Natural killer cell treated with Interleukin-12 subunit alpha and Interleukin-12 subunit beta and Interleukin-15 and Interleukin-18, amount 100 ng/mL, for 72 hours (primary cell): ENCODE data around the gene RAB39A. TPM values are rescaled to one million over a fixed set of nuclear protein-coding genes. Genes with fewer than 3 reads are reported as not detected.
"Not testable (repeated sequence)": the region's sequence is repeated elsewhere in the genome, so short reads cannot be mapped to it uniquely, and the experiment has no call there.

Experiments
- ATAC-seq, 2 donors: fragments of 150-1000 bp; cut with Tn5 transposase in 1 of 2; sonication (Bioruptor Pico), chemical (Tn5 transposase) in 1 of 2; 2 replicates each; pipeline ENCODE4 v1.10.0; 2021
- DNase-seq: peaks from one replicate; pipeline ENCODE4 v3.0.0; 2022; ENCODE audit warnings: low spot score
- H3K27ac Mint-ChIP-seq, 2 donors: 1 replicate in 1 of 2; 2 replicates in 1 of 2; pipeline ENCODE4 v1.8.0; 2022; ENCODE audit warnings: mixed read lengths in 2 of 2, mild to moderate bottlenecking in 1 of 2, moderate library complexity in 1 of 2
- H3K27me3 Mint-ChIP-seq, 2 donors: 1 replicate in 1 of 2; 2 replicates in 1 of 2; pipeline ENCODE4 v1.8.0; 2022; ENCODE audit warnings: mixed read lengths in 2 of 2
- H3K36me3 Mint-ChIP-seq: one replicate; pipeline ENCODE4 v1.8.0; 2022; ENCODE audit warnings: mixed read lengths
- H3K4me1 Mint-ChIP-seq, 2 donors: 1 replicate in 1 of 2; 2 replicates in 1 of 2; pipeline ENCODE4 v1.8.0; 2022; ENCODE audit warnings: low read depth in 2 of 2, mixed read lengths in 2 of 2, mild to moderate bottlenecking in 1 of 2
- H3K4me3 Mint-ChIP-seq: one replicate; pipeline ENCODE4 v1.8.0; 2022; ENCODE audit warnings: mixed read lengths
- H3K9me3 Mint-ChIP-seq: 2 replicates; pipeline ENCODE4 v1.8.0; 2022; ENCODE audit warnings: mixed read lengths
- total RNA-seq, 2 donors: library from RNA; stranded (reverse); gene quantifications; one replicate each; pipeline ENCODE4 v1.2.3, GENCODE V29; 2022

Gene RAB39A
- total RNA-seq, 2 donors from 2014 or later = 0.19 to 0.53 TPM

GRCh38 chr11:107929611-107930200, 1.5 kb downstream of the RAB39A start:
- Mint-ChIP-seq H3K4me3 (peak overlapping the region; percentile 92), H3K9me3 (peaks cover 2% of the 10 kb centered on the region), H3K27ac (no peak overlapping the region)

GRCh38 chr11:107931206-107931605, 3.0 kb downstream of the RAB39A start:
- Mint-ChIP-seq H3K4me3 (no peak overlapping the region), H3K9me3 (no peaks in the 10 kb centered on the region), H3K4me1 (peaks cover 6 to 7% of the 10 kb centered on the region in 2 donors), H3K27ac (no peak overlapping the region), H3K27me3 (peaks cover 7 to 23% of the 10 kb centered on the region in 2 donors), H3K36me3 (no peaks in the 10 kb centered on the region)
- DNase-seq (no peak), ATAC-seq (no peak)

More at GRCh38 chr11:107929611-107930200, 1.5 kb downstream of the RAB39A start:
- Mint-ChIP-seq H3K36me3 (no peaks in the 10 kb centered on the region), H3K27me3 (peaks cover 16 to 37% of the 10 kb centered on the region in 2 donors), H3K4me1 (peaks cover 7 to 13% of the 10 kb centered on the region in 2 donors)
- DNase-seq (no peak), ATAC-seq (no peak)

GRCh38 chr11:107947904-107948303, 19.7 kb downstream of the RAB39A start:
- ATAC-seq (no peak), DNase-seq (no peak)
- Mint-ChIP-seq H3K9me3 (no peaks in the 10 kb centered on the region), H3K36me3 (no peaks in the 10 kb centered on the region), H3K4me1 (no peaks in the 10 kb centered on the region), H3K27ac (no peak overlapping the region), H3K4me3 (no peak overlapping the region), H3K27me3 (peaks cover 7 to 15% of the 10 kb centered on the region in 2 donors)

DNA sequence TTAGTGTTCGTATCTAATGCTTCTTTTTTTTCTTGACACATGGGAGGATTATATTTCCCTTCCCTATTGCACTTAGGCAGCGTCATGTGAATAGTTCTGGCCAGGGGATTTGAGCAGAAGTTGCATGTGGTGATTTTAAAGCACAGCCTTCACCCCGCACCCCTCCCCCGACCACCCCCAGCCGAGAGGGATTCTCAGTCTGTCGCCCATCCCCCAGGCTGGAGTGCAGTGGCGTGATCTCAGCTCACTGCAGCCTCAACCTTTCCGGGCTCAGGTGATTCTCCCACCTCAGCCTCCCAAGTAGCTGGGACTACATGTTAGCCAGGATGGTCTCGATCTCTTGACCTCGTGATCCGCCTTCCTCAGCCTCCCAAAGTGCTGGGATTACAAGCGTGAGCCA, 20.1 kb downstream of the RAB39A start:
- not testable (repeated sequence) for H3K4me1 Mint-ChIP-seq, H3K4me3 Mint-ChIP-seq, DNase-seq, ATAC-seq, H3K9me3 Mint-ChIP-seq, H3K36me3 Mint-ChIP-seq, H3K27ac Mint-ChIP-seq
- peaks cover 7 to 12% of the 10 kb centered on the region in 2 donors for H3K27me3 Mint-ChIP-seq

DNA sequence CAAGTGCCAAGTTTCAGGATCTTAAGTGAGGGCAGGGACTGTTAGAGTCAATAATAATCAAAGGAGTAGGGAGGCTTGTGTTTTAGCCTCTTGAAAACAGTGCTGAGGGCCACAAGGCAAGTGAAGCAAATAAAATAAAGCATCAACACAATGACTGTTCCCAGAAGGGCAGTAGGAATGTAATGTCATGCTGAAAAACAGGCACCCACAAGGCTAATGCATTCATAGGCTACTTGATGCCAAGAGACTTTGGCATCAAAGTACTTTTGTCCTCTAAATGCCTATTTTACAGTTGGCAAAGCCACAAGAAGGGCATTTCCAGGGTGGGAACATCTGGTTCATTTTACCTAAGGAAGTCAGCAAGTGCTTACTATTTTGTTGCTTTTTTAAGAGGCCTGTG, 22.9 kb downstream of the RAB39A start:
- Mint-ChIP-seq H3K4me3 (no peak overlapping the region), H3K27ac (no peak overlapping the region), H3K9me3 (no peaks in the 10 kb centered on the region), H3K27me3 (peaks cover 0 to 14% of the 10 kb centered on the region in 2 donors), H3K36me3 (no peaks in the 10 kb centered on the region), H3K4me1 (no peaks in the 10 kb centered on the region)
- no peak for ATAC-seq
- DNase-seq = no peak

- no peaks in the 10 kb centered on the region for H3K36me3 Mint-ChIP-seq
- H3K27me3 Mint-ChIP-seq = peaks cover 13 to 19% of the 10 kb centered on the region in 2 donors
- no peak for ATAC-seq
- DNase-seq = no peak
- no peaks in the 10 kb centered on the region for H3K9me3 Mint-ChIP-seq
- H3K4me3 Mint-ChIP-seq = no peak overlapping the region
- H3K4me1 Mint-ChIP-seq = peaks cover 7 to 10% of the 10 kb centered on the region in 2 donors
- no peak overlapping the region for H3K27ac Mint-ChIP-seq
These were observed 25.2 kb downstream of the RAB39A start for GRCh38 chr11:107953446-107953845.

- no peaks in the 10 kb centered on the region for H3K36me3 Mint-ChIP-seq
- no peaks in the 10 kb centered on the region for H3K9me3 Mint-ChIP-seq
- H3K27ac Mint-ChIP-seq = peak overlapping the region in 1 of 2 donors; percentile 26
- H3K27me3 Mint-ChIP-seq = peaks cover 13 to 19% of the 10 kb centered on the region in 2 donors
- H3K4me3 Mint-ChIP-seq = peak overlapping the region; percentile 9
- DNase-seq = no peak
- H3K4me1 Mint-ChIP-seq = peaks cover 7 to 10% of the 10 kb centered on the region in 2 donors
- ATAC-seq = no peak
These were observed 28.3 kb downstream of the RAB39A start for GRCh38 chr11:107956543-107956942.

DNA sequence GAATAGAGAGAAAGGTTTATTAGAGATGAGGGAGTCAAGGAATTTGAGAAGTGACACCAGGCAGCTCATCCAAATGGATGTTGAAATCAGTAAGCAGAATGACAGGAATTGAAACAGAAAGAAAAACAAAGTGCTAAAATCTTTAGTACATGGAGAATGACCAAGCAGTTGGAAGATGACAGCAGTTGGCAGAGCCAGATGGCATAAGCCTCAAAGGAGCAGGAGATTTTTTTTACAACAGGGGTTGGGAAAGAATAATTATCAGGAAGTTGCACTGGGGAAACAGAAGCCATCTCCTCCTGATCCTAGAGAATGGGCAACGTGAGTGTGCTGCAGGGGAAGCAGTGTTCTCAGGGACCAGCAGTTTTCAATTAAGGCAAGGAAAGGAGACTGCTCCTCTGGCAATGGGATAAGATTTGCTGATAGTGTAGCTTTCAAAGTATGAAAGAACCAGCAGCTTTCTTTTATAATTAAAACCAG, 28.9 kb downstream of the RAB39A start:
- Mint-ChIP-seq H3K4me3 (peak overlapping the region; percentile 9), H3K27me3 (peaks cover 13 to 19% of the 10 kb centered on the region in 2 donors), H3K27ac (peak overlapping the region in 1 of 2 donors; percentile 26), H3K36me3 (no peaks in the 10 kb centered on the region), H3K9me3 (no peaks in the 10 kb centered on the region), H3K4me1 (peaks cover 7 to 10% of the 10 kb centered on the region in 2 donors)
- ATAC-seq (peak in 1 of 2 donors; percentile 69), DNase-seq (no peak)

DNA sequence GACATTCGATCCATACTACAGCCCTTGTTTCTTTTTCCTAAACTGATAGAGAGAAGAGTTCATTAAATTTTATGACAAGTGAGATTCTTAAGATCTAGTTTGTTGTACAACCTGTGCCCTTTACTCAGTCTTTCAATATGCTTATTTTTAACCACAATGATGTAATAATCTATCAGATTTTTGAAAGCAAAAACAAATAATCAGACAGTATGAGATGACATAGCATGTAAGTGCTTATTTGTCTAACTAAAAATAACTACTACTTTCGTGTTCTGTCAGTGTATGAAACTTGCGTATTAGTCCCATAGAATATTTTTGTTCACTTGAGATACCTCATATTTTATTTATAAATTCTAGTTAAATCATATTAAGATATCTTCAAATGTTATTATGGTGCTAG, 33.2 kb downstream of the RAB39A start:
- DNase-seq (no peak), ATAC-seq (no peak)
- Mint-ChIP-seq H3K27ac (no peak overlapping the region), H3K9me3 (no peaks in the 10 kb centered on the region), H3K36me3 (no peaks in the 10 kb centered on the region), H3K4me1 (peaks cover 7 to 10% of the 10 kb centered on the region in 2 donors), H3K27me3 (peaks cover 13 to 14% of the 10 kb centered on the region in 2 donors), H3K4me3 (no peak overlapping the region)

DNA sequence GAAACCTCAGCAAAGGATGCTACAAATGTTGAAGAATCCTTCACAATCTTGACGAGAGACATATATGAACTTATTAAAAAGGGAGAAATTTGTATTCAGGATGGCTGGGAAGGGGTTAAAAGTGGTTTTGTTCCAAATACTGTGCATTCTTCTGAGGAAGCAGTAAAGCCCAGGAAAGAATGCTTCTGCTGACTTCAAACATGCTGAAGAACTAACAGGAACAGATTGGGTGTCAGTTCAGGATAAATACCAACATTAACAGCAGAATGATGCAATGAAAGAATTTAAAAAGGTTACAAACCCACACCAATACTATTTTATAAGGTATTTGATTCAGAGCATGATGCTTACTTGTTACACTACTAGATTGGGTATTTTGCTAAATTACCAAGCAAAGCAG, 33.9 kb downstream of the RAB39A start:
- H3K36me3 Mint-ChIP-seq = no peaks in the 10 kb centered on the region
- no peaks in the 10 kb centered on the region for H3K9me3 Mint-ChIP-seq
- DNase-seq (no peak), ATAC-seq (no peak)
- peaks cover 6 to 7% of the 10 kb centered on the region in 2 donors for H3K27me3 Mint-ChIP-seq
- no peak overlapping the region for H3K27ac Mint-ChIP-seq
- no peak overlapping the region for H3K4me3 Mint-ChIP-seq
- peaks cover 0 to 4% of the 10 kb centered on the region in 2 donors for H3K4me1 Mint-ChIP-seq

- no peak overlapping the region for H3K27ac Mint-ChIP-seq
- no peaks in the 10 kb centered on the region for H3K9me3 Mint-ChIP-seq
- peaks cover 0 to 2% of the 10 kb centered on the region in 2 donors for H3K27me3 Mint-ChIP-seq
- ATAC-seq (no peak), DNase-seq (no peak)
- H3K4me1 Mint-ChIP-seq = no peaks in the 10 kb centered on the region
- no peak overlapping the region for H3K4me3 Mint-ChIP-seq
- no peaks in the 10 kb centered on the region for H3K36me3 Mint-ChIP-seq
These were observed 34.8 kb downstream of the RAB39A start for GRCh38 chr11:107963091-107963490.

- DNase-seq = no peak
- ATAC-seq = no peak
- Mint-ChIP-seq H3K27me3 (no peaks in the 10 kb centered on the region), H3K4me1 (no peaks in the 10 kb centered on the region), H3K9me3 (no peaks in the 10 kb centered on the region), H3K36me3 (no peaks in the 10 kb centered on the region), H3K4me3 (no peak overlapping the region), H3K27ac (no peak overlapping the region)
These were observed 41.0 kb downstream of the RAB39A start for GRCh38 chr11:107969219-107969618.

DNA sequence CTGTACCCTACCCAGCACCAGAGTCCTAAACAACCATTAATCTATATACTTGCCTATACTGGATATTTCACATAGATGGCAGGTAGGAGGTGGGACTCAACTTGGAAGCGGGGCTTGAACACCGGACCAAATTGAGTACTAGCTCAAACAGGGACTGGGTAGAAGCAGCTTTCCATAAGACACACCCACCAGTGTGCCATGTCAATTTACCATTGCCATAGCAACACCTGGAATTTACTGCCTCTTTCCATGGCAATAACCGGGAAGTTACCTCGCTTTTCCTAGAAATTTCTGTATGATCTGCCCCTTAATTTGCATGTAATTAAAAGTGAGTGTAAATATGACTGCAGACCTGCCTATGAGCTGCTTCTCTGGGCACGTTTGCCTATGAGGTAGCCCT, 41.8 kb downstream of the RAB39A start:
- H3K4me3 Mint-ChIP-seq = no peak overlapping the region
- H3K27ac Mint-ChIP-seq = no peak overlapping the region
- no peaks in the 10 kb centered on the region for H3K4me1 Mint-ChIP-seq
- H3K36me3 Mint-ChIP-seq = no peaks in the 10 kb centered on the region
- DNase-seq (no peak), ATAC-seq (no peak)
- no peaks in the 10 kb centered on the region for H3K27me3 Mint-ChIP-seq
- H3K9me3 Mint-ChIP-seq = no peaks in the 10 kb centered on the region

DNA sequence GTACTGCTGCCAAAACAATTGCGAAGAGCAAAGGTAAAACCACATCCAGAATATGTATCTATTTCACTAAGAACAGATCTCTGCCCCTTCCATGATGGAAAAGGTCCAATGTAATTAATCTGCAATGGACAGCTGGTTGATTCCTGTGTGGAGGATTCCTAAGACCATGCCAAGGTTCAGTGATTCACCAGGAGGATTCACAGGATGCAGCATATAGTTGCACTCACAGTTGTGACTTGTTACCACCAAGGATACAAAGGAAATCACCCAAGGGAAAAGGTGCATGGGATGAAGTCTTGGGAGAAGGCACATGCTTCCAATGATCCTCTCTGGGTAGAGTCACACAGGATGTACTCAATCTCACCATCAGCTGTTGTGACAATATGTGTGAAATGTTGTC, 45.4 kb downstream of the RAB39A start:
- Mint-ChIP-seq H3K36me3 (no peaks in the 10 kb centered on the region), H3K27ac (no peak overlapping the region), H3K9me3 (no peaks in the 10 kb centered on the region), H3K4me1 (no peaks in the 10 kb centered on the region), H3K27me3 (peaks cover 0 to 2% of the 10 kb centered on the region in 2 donors), H3K4me3 (no peak overlapping the region)
- ATAC-seq (no peak), DNase-seq (no peak)
